ENCODE data around the gene SLC9A4. TPM values are rescaled to one million over a fixed set of nuclear protein-coding genes. Genes with fewer than 3 reads are reported as not detected.

SLC9A4 gene
- total RNA-seq, 1 experiment from 2014 or later, result 0.07 TPM

GRCh38 chr2:102508863-102509262 is 35.8 kb downstream of the SLC9A4 start:
- H2AFZ ChIP-seq (ENCODE audit: low read depth, low read length, poor library complexity, severe bottlenecking), result no peak overlapping the region
- ATAC-seq (no peak), DNase-seq (ENCODE audit: low read depth, low spot score) (no peak)
- no peak overlapping the region for H3K4me2 ChIP-seq (ENCODE audit: low read length)
- RAD21 ChIA-PET (ENCODE audit: low non-redundant PET in 1 of 2, low total read pairs in 2 of 2, uncharacterized antibody in 2 of 2, unreplicated experiment in 2 of 2), result no interaction called here
- TF ChIP-seq YY1 (IDR thresholded peaks at IDR 0.05; ENCODE audit: extremely low read depth, insufficient replicate concordance, low read depth, low read length) (no peak), EZH2phosphoT487 (IDR thresholded peaks at IDR 0.05; ENCODE audit: borderline replicate concordance) (no peak), POLR2A (IDR thresholded peaks at IDR 0.05; ENCODE audit: borderline replicate concordance, extremely low read depth, insufficient read depth, insufficient read length) (no peak), SIN3A (IDR thresholded peaks at IDR 0.05; ENCODE audit: low read depth) (no peak), CBX3 (IDR thresholded peaks at IDR 0.05; ENCODE audit: low read depth) (no peak), ELF1 (IDR thresholded peaks at IDR 0.05; ENCODE audit: borderline replicate concordance, low read depth) (no peak), SRF (IDR thresholded peaks at IDR 0.05; ENCODE audit: low read depth) (no peak), EGR1 (IDR thresholded peaks at IDR 0.05; ENCODE audit: low read depth) (no peak), POLR2AphosphoS5 (IDR thresholded peaks at IDR 0.05; ENCODE audit: low read depth, low read length) (no peak), ZNF274 (IDR thresholded peaks at IDR 0.05; ENCODE audit: low read depth, low read length) (no peak), CEBPB (IDR thresholded peaks at IDR 0.05; ENCODE audit: low read depth) (no peak), ATF3 (IDR thresholded peaks at IDR 0.05) (no peak), TCF7L2 (IDR thresholded peaks at IDR 0.05; ENCODE audit: borderline replicate concordance, extremely low read depth, insufficient read depth, insufficient read length) (no peak), ZFX (IDR thresholded peaks at IDR 0.05) (no peak), FOSL1 (IDR thresholded peaks at IDR 0.05; ENCODE audit: low read depth) (no peak), SP1 (IDR thresholded peaks at IDR 0.05; ENCODE audit: low read depth) (no peak), RAD21 (IDR thresholded peaks at IDR 0.05; ENCODE audit: low read depth) (no peak)
- TF ChIP-seq, protein P1, sequence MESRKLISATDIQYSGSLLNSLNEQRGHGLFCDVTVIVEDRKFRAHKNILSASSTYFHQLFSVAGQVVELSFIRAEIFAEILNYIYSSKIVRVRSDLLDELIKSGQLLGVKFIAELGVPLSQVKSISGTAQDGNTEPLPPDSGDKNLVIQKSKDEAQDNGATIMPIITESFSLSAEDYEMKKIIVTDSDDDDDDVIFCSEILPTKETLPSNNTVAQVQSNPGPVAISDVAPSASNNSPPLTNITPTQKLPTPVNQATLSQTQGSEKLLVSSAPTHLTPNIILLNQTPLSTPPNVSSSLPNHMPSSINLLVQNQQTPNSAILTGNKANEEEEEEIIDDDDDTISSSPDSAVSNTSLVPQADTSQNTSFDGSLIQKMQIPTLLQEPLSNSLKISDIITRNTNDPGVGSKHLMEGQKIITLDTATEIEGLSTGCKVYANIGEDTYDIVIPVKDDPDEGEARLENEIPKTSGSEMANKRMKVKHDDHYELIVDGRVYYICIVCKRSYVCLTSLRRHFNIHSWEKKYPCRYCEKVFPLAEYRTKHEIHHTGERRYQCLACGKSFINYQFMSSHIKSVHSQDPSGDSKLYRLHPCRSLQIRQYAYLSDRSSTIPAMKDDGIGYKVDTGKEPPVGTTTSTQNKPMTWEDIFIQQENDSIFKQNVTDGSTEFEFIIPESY (IDR thresholded peaks at IDR 0.05; ENCODE audit: extremely low read depth, insufficient replicate concordance, low read length), result no peak
- TF ChIP-seq, protein P2, sequence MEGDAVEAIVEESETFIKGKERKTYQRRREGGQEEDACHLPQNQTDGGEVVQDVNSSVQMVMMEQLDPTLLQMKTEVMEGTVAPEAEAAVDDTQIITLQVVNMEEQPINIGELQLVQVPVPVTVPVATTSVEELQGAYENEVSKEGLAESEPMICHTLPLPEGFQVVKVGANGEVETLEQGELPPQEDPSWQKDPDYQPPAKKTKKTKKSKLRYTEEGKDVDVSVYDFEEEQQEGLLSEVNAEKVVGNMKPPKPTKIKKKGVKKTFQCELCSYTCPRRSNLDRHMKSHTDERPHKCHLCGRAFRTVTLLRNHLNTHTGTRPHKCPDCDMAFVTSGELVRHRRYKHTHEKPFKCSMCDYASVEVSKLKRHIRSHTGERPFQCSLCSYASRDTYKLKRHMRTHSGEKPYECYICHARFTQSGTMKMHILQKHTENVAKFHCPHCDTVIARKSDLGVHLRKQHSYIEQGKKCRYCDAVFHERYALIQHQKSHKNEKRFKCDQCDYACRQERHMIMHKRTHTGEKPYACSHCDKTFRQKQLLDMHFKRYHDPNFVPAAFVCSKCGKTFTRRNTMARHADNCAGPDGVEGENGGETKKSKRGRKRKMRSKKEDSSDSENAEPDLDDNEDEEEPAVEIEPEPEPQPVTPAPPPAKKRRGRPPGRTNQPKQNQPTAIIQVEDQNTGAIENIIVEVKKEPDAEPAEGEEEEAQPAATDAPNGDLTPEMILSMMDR (IDR thresholded peaks at IDR 0.05 in 2 of 3, conservative IDR thresholded peaks at IDR 0.05 in 1 of 3; ENCODE audit: borderline replicate concordance in 1 of 3, insufficient read depth in 1 of 3, low read depth in 2 of 3, low read length in 2 of 3), result no peak
- no peaks in the 10 kb centered on the region for H3K9me3 ChIP-seq (ENCODE audit: control insufficient read depth in 1 of 2, insufficient read depth in 1 of 2, low read depth in 1 of 2, low read length in 2 of 2)
- POLR2A ChIA-PET, result no interaction called here
- H3K27ac ChIP-seq (ENCODE audit: low read depth, low read length), result no peak overlapping the region
- no peaks in the 10 kb centered on the region; the same call in 1 of the 2 replicates for H3K9me2 ChIP-seq (ENCODE audit: insufficient read depth)
- no peaks in the 10 kb centered on the region for H3K27me3 ChIP-seq (ENCODE audit: insufficient read depth, low read length)
- H3K79me2 ChIP-seq (ENCODE audit: insufficient read depth, low read length), result no peaks in the 10 kb centered on the region
- peaks cover under 1 to 13% of the 10 kb centered on the region in 2 experiments; a peak in 3 of 4 replicates for H3K4me1 ChIP-seq (ENCODE audit: control insufficient read depth in 1 of 2, insufficient read depth in 2 of 2, low read length in 2 of 2)
- H4K20me1 ChIP-seq (ENCODE audit: insufficient read depth), result no peaks in the 10 kb centered on the region
- no peaks in the 10 kb centered on the region for H3K36me3 ChIP-seq (ENCODE audit: control insufficient read depth in 1 of 2, insufficient read depth in 2 of 2, low read length in 2 of 2)
- H3K9ac ChIP-seq (ENCODE audit: low read length), result no peak overlapping the region
- intact Hi-C loops (cut with micrococcal nuclease), result no loop called here
- no peak overlapping the region for H3K4me3 ChIP-seq (replicated peaks in 1 of 2; ENCODE audit: low read depth in 1 of 2, low read length in 2 of 2)
- CTCF ChIA-PET, result no interaction called here
- no TSS peak for BruUV-seq (replicated peaks)
